Adrenal gland (tissue), 12 donors: ENCODE measurements around the gene ZC3H11A. TPM values are rescaled to one million over a fixed set of nuclear protein-coding genes. Genes with fewer than 3 reads are reported as not detected.
A peak's percentile ranks its signal among the peaks of the same experiment; 100 is the strongest.

ENCODE experiments used
- DNase-seq, 7 donors: peaks; one replicate each; pipeline ENCODE4 v3.0.0-alpha.2; 2019 to 2020
- H3K27ac ChIP-seq, 5 donors: fragments of 200-600 bp; sonication (generic) in 4 of 5; 1 replicate in 3 of 5; 2 replicates in 2 of 5; pipeline versions ENCODE4 v1.5.1 to v1.8.0; 2016 to 2020; ENCODE audit warnings: mild to moderate bottlenecking in 1 of 5
- H3K27me3 ChIP-seq: fragments of 200-600 bp; 2 replicates; pipeline ENCODE4 v1.8.0; 2021
- H3K36me3 ChIP-seq, 2 donors: fragments of 200-600 bp; replicated peaks in 1 of 2; 1 replicate in 1 of 2; 2 replicates in 1 of 2; pipeline versions ENCODE4 v1.5.1 to v1.8.0; 2018 to 2022
- H3K4me1 ChIP-seq, 2 donors: fragments of 200-600 bp; replicated peaks in 1 of 2; 1 replicate in 1 of 2; 2 replicates in 1 of 2; pipeline versions ENCODE4 v1.5.1 to v1.8.0; 2018 to 2021
- H3K4me3 ChIP-seq, 4 donors: fragments of 200-600 bp; sonication (generic) in 3 of 4; one replicate each; pipeline ENCODE4 v1.5.1; 2016 to 2018
- H3K9me3 ChIP-seq, 3 donors: fragments of 200-600 bp; sonication (generic) in 1 of 3; replicated peaks in 1 of 3; 1 replicate in 2 of 3; 2 replicates in 1 of 3; pipeline versions ENCODE4 v1.5.1 to v1.8.0; 2016 to 2021
- POLR2A ChIP-seq, 2 donors: fragments of 450-650 bp; IDR thresholded peaks; one replicate each; pipeline ENCODE4 v1.6.1; 2017; ENCODE audit warnings: antibody characterized with exemption in 2 of 2, mild to moderate bottlenecking in 2 of 2, moderate library complexity in 1 of 2
- WGBS, 4 donors: extraction: QIAGEN DNeasy Blood & Tissue Kit in 2 of 4; methylation state at CpG; one replicate each; pipeline versions ENCODE4 v1.1.5 to v1.1.7; 2013 to 2017; 5-methylcytosine and 5-hydroxymethylcytosine counted together
- intact Hi-C, 2 donors: fragments of 100-400 bp; cut with DNase I; formaldehyde crosslinking; loops; one replicate each; pipeline versions ENCODE4 v1.14.1 to v1.15.0; 2022 to 2023
- polyA plus RNA-seq, 3 donors: library from polyadenylated mRNA; stranded (reverse); fragments of 200-250 nt in 2 of 3; fragments of 350-450 nt in 1 of 3; fragmentation: Illumina TruSeq in 1 of 3; extraction: RNeasy Lipid Tissue Mini Kit (QIAGEN cat#74804) in 1 of 3; gene quantifications; one replicate each; pipeline ENCODE4 v1.2.3, GENCODE V29; 2013 to 2014
- total RNA-seq, 9 donors: library from RNA; depleted of rRNA in 4 of 9; stranded (reverse); fragments of >200 nt in 4 of 9; fragments of 120-200 nt in 1 of 9; fragmentation: NEBNext Ultra II Directional in 1 of 9; extraction: Animal tissue kit (Norgen Biotek cat#: 25700) in 1 of 9; gene quantifications; one replicate each; pipeline versions ENCODE4 v1.1.0 to v1.2.4, GENCODE V29; 2013 to 2023
- TF ChIP-seq, protein P1 (sequence below), 6 experiments: fragments of 450-650 bp in 4 of 6; fragments of 200-600 bp in 2 of 6; sonication (generic) in 1 of 6; IDR thresholded peaks; 1 replicate in 5 of 6; 2 replicates in 1 of 6; pipeline versions ENCODE4 v1.5.1 to v1.8.0; 2016 to 2021; ENCODE audit warnings: antibody characterized with exemption in 6 of 6, mild to moderate bottlenecking in 2 of 6, moderate library complexity in 1 of 6
- donor health status: healthy with polysubstance abuse.
- donor health status: Bipolar disorder and iron deficiency.
- donor health status: DM: yes; HTN: yes; CAD: no.
- donor health status: DM: no; HTN: no; CAD: no.
- donor health status: DM: no; HTN: no; CAD: no.
- donor health status: DM: yes; HTN: yes; CAD: no.

Gene ZC3H11A
- total and polyA plus RNA-seq, 12 donors, result 45.7 to 108 (median 75.8) TPM

DNA sequence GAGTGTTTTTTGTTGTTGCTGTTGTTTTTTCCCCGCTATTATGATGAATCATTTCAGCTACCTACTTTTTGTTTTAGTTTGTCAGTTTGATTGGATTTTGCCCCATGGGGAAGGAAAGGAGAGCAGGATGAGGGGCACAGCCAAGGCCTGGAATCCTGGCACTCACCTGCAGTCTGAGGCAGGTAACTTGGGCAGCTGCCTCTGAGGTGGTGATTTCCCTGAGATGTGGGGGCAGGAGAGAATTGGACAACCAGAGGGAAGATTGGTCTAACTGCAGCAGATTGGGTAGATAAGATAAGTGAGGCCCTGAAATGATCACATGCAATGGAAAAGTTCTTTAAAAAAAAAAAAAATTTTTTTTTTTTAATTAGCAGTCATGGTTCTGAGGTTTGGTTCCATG, 31.9 kb upstream of the ZC3H11A start:
- no peaks in the 10 kb centered on the region for H3K36me3 ChIP-seq
- H3K9me3 ChIP-seq, result no peaks in the 10 kb centered on the region
- DNase-seq, result peak in 1 of 7 donors; percentile 19
- intact Hi-C loops, result no loop called here
- H3K27me3 ChIP-seq, result no peaks in the 10 kb centered on the region
- TF ChIP-seq POLR2A (IDR thresholded peaks at IDR 0.05), result no peak
- TF ChIP-seq, protein P1, sequence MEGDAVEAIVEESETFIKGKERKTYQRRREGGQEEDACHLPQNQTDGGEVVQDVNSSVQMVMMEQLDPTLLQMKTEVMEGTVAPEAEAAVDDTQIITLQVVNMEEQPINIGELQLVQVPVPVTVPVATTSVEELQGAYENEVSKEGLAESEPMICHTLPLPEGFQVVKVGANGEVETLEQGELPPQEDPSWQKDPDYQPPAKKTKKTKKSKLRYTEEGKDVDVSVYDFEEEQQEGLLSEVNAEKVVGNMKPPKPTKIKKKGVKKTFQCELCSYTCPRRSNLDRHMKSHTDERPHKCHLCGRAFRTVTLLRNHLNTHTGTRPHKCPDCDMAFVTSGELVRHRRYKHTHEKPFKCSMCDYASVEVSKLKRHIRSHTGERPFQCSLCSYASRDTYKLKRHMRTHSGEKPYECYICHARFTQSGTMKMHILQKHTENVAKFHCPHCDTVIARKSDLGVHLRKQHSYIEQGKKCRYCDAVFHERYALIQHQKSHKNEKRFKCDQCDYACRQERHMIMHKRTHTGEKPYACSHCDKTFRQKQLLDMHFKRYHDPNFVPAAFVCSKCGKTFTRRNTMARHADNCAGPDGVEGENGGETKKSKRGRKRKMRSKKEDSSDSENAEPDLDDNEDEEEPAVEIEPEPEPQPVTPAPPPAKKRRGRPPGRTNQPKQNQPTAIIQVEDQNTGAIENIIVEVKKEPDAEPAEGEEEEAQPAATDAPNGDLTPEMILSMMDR (IDR thresholded peaks at IDR 0.05), result no peak
- 86 to 100% (median 92%) methylated on average over 1 of the region's 1 CpG for WGBS, 4 donors
- no peak overlapping the region for H3K4me3 ChIP-seq
- peaks cover 0 to 4% of the 10 kb centered on the region in 2 donors for H3K4me1 ChIP-seq
- peak overlapping the region in 2 of 5 donors; percentile 6 to 34 for H3K27ac ChIP-seq

DNA sequence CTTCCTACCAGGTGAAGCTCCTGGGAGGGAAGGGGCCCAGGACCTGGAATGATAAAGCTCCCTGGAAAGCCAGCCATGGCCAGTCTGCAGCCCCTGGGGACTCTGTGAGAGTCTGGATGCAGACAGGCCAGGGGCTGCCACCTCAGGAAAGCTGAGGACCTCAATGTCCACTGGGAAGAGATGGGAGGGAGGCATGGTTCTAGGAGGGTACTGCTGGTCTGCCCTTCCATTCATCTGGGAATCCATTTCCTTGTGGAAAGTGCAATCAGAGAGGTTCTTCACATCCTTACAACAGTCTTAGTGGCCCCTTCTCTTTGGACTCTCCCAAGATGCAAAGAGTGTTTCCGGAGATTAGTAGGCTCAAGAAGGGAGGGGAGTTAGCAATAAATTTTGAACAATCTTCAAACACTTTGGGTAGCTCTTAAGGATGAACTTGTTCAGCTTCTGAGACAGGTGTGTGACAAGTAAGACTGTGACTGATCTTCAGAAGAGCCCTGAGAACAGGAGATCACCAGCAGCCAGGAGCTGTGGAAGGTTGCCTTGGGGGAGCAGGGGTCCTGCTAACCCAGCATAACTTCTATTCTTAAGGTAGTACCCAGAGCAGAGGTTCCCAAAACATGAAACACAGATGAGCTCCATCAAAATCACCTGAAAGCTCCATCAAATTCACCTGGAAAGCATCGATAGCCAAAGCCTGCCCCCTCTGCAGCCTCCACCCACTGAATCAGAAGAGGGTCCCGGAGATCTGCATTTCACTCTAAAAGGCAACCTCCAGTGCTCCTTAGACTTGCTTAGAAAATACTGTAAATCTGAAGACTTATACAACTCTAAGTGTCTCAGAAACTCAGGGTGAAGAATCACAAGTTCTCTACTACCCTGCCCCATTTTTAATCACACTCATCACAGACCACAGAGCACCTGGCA, 31.1 kb upstream of the ZC3H11A start:
- intact Hi-C loops, result no loop called here
- H3K27ac ChIP-seq, result peak overlapping the region in 2 of 5 donors; percentile 6 to 29
- H3K36me3 ChIP-seq, result no peaks in the 10 kb centered on the region

DNA sequence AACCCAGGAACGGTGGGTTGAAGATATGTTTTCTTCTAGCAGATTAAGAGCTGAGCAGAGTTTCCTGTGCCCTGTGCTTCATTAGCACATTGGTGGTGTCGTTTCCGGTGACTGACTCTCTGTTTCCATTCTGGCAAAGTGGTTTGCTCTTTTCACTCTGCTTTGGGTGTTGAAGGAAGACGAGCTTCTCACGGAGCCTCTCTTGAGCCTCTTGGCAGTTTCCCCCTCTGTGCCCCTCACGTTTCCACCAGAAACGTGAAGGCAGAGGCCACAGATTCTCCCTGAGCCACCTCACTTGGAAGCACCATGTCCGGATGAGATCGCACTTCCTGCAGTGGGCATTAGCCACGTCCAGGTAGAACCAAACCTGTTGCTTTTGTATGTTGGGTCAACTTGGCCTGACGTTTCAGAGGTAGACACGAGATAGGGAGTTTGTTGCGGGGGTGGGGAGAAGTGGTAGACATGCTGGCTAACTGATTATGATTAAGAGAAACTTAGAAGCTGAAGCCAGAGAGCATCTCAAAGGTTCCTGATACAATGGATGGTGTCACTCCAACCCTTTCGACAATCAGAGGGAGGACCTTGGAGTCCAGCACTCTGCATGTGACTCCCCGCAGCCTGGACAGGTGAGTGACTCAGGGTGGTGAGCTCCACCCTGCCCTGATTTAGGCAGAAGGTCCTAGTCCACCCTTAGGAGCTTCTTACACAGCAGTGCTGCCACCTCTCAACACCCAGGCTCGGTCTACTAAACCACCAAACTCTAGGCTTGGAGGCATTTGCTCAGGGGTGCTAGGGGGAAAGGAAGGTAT, 30.2 kb upstream of the ZC3H11A start, which contains the start of gene LAX1:
Gene LAX1 (plus strand): TSS at position 155 of the 809 bp plus-strand sequence. CDS start 383 bp downstream, at position 538.
- no peak within 1 kb of the TSS for H3K4me3 ChIP-seq

More for the DNA sequence above, 31.1 kb upstream of the ZC3H11A start:
- Histone ChIP-seq H3K27me3 (no peaks in the 10 kb centered on the region), H3K4me1 (peaks cover 0 to 4% of the 10 kb centered on the region in 2 donors), H3K9me3 (no peaks in the 10 kb centered on the region), H3K4me3 (no peak overlapping the region)
- no peak for DNase-seq
- TF ChIP-seq, protein P1 (IDR thresholded peaks at IDR 0.05), result no peak
- no peak for TF ChIP-seq POLR2A (IDR thresholded peaks at IDR 0.05)
- WGBS, 4 donors, result 54 to 85% (median 70%) methylated on average over 3 of the region's 3 CpGs

More for the DNA sequence above, 30.2 kb upstream of the ZC3H11A start, which contains the start of gene LAX1:
- TF ChIP-seq POLR2A (IDR thresholded peaks at IDR 0.05), result no peak
- TF ChIP-seq, protein P1 (IDR thresholded peaks at IDR 0.05), result no peak
- intact Hi-C loops, result no loop called here
- H3K27ac ChIP-seq, result peak within 1 kb of the TSS in 1 of 5 donors; percentile 29
- no peaks in the 10 kb centered on the region for H3K27me3 ChIP-seq
- WGBS, 4 donors, result 77 to 87% (median 78%) methylated on average over 15 to 16 of the region's 16 CpGs
- H3K36me3 ChIP-seq, result no peaks in the 10 kb centered on the region
- no peak for DNase-seq
- H3K9me3 ChIP-seq, result no peaks in the 10 kb centered on the region
- peaks cover 0 to 8% of the 10 kb centered on the region in 2 donors for H3K4me1 ChIP-seq
